ENCODE results near the gene SSBP3.
A peak's percentile ranks its signal among the peaks of the same experiment; 100 is the strongest.

The SSBP3 gene

GRCh38 chr1:54332781-54333585, 73.2 kb downstream of the SSBP3 start:
- TF ChIP-seq CTCF (IDR thresholded peaks at IDR 0.05; ENCODE audit: control insufficient read depth, insufficient read depth, low read depth, low read length, missing control alignments), result no peak
- DNase-seq (ENCODE audit: low read depth), result no peak
- H3K4me3 ChIP-seq (ENCODE audit: control insufficient read depth, low read depth, low read length), result no peak overlapping the region

GRCh38 chr1:54331843-54332463, 74.2 kb downstream of the SSBP3 start:
- TF ChIP-seq CTCF (IDR thresholded peaks at IDR 0.05; ENCODE audit: control insufficient read depth, insufficient read depth, low read depth, low read length, missing control alignments), result no peak
- no peak overlapping the region for H3K4me3 ChIP-seq (ENCODE audit: control insufficient read depth, low read depth, low read length)
- no peak for DNase-seq (ENCODE audit: low read depth)

- no peak overlapping the region for H3K4me3 ChIP-seq (ENCODE audit: control insufficient read depth, low read depth, low read length)
- peak; percentile 43 for DNase-seq (ENCODE audit: low read depth)
- no peak for TF ChIP-seq CTCF (IDR thresholded peaks at IDR 0.05; ENCODE audit: control insufficient read depth, insufficient read depth, low read depth, low read length, missing control alignments)
Observed at GRCh38 chr1:54331091-54331772, 75.0 kb downstream of the SSBP3 start.

GRCh38 chr1:54329312-54330003, 76.7 kb downstream of the SSBP3 start:
- no peak for TF ChIP-seq CTCF (IDR thresholded peaks at IDR 0.05; ENCODE audit: control insufficient read depth, insufficient read depth, low read depth, low read length, missing control alignments)
- DNase-seq (ENCODE audit: low read depth), result no peak
- H3K4me3 ChIP-seq (ENCODE audit: control insufficient read depth, low read depth, low read length), result no peak overlapping the region

- no peak overlapping the region for H3K4me3 ChIP-seq (ENCODE audit: control insufficient read depth, low read depth, low read length)
- no peak for TF ChIP-seq CTCF (IDR thresholded peaks at IDR 0.05; ENCODE audit: control insufficient read depth, insufficient read depth, low read depth, low read length, missing control alignments)
- DNase-seq (ENCODE audit: low read depth), result no peak
Observed at GRCh38 chr1:54328066-54328636, 78.0 kb downstream of the SSBP3 start.
